Naive thymus-derived CD8-positive, alpha-beta T cell (primary cell): ENCODE results near the gene ATXN1. TPM values are rescaled to one million over a fixed set of nuclear protein-coding genes. Genes with fewer than 3 reads are reported as not detected.

Experiments
- ATAC-seq, 2 donors: fragments of 150-1000 bp; cut with Tn5 transposase in 1 of 2; sonication (Bioruptor Pico), chemical (Tn5 transposase) in 1 of 2; 1 replicate in 1 of 2; 2 replicates in 1 of 2; pipeline ENCODE4 v1.10.0; 2021; ENCODE audit warnings: mild to moderate bottlenecking in 2 of 2, moderate library complexity in 2 of 2
- POLR2A ChIA-PET: fragments of 350-600 bp; sonication (Branson Sonifier 250); formaldehyde crosslinking; loops from one replicate; lab custom pipeline; 2021; ENCODE audit warnings: antibody characterized with exemption; lab: Charles Lee
- DNase-seq, 10 donors: peaks; one replicate each; pipeline versions ENCODE4 v3.0.0 to v3.0.0-alpha.2; 2020 to 2022
- H3K27ac Mint-ChIP-seq, 10 donors: one replicate each; pipeline ENCODE4 v1.8.0; 2020 to 2022; ENCODE audit warnings: mild to moderate bottlenecking in 10 of 10, mixed read lengths in 10 of 10, moderate library complexity in 4 of 10, inconsistent platforms in 1 of 10
- H3K27me3 Mint-ChIP-seq, 5 donors: one replicate each; pipeline ENCODE4 v1.8.0; 2021 to 2022; ENCODE audit warnings: mixed read lengths in 5 of 5
- H3K36me3 Mint-ChIP-seq, 3 donors: one replicate each; pipeline ENCODE4 v1.8.0; 2020 to 2022; ENCODE audit warnings: mixed read lengths in 3 of 3, mild to moderate bottlenecking in 2 of 3, inconsistent platforms in 1 of 3
- H3K4me1 Mint-ChIP-seq, 4 donors: one replicate each; pipeline ENCODE4 v1.8.0; 2021 to 2022; ENCODE audit warnings: mixed read lengths in 4 of 4
- H3K4me3 Mint-ChIP-seq, 10 donors: one replicate each; pipeline ENCODE4 v1.8.0; 2020 to 2022; ENCODE audit warnings: mild to moderate bottlenecking in 10 of 10, mixed read lengths in 10 of 10, moderate library complexity in 6 of 10, inconsistent platforms in 1 of 10
- H3K9me3 Mint-ChIP-seq, 9 donors: one replicate each; pipeline ENCODE4 v1.8.0; 2020 to 2022; ENCODE audit warnings: mixed read lengths in 9 of 9, mild to moderate bottlenecking in 3 of 9, inconsistent platforms in 1 of 9, moderate library complexity in 1 of 9
- polyA plus RNA-seq, 3 donors: library from polyadenylated mRNA; unstranded; fragments of 300-500 nt; fragmentation: Illumina TruSeq; gene quantifications; one replicate each; pipeline ENCODE4 v1.2.3, GENCODE V29; 2021
- total RNA-seq, 8 experiments: library from RNA in 2 of 8; stranded (reverse) in 2 of 8; gene quantifications; one replicate each; pipeline ENCODE4 v1.2.3 and lab custom pipeline; 2021 to 2026

ATXN1 gene
- total and polyA plus RNA-seq, 5 experiments from 2014 or later = 2.7 to 42.3 (median 8.2) TPM

- no peaks in the 10 kb centered on the region for H3K36me3 Mint-ChIP-seq
- POLR2A ChIA-PET = no interaction called here
These were observed 4.8 kb upstream of the ATXN1 start for GRCh38 chr6:16766043-16766536.

GRCh38 chr6:16765235-16765634, 4.0 kb upstream of the ATXN1 start:
- Mint-ChIP-seq H3K4me3 (no peak overlapping the region), H3K4me1 (peaks cover 18 to 58% (median 42%) of the 10 kb centered on the region in 4 donors), H3K36me3 (no peaks in the 10 kb centered on the region), H3K27me3 (peaks cover 0 to 3% (median 0%) of the 10 kb centered on the region in 5 donors), H3K27ac (no peak overlapping the region), H3K9me3 (no peaks in the 10 kb centered on the region)
- DNase-seq (no peak), ATAC-seq (no peak)
- POLR2A ChIA-PET = no interaction called here

More at GRCh38 chr6:16766043-16766536, 4.8 kb upstream of the ATXN1 start:
- H3K27me3 Mint-ChIP-seq = peaks cover 0 to 1% (median 0%) of the 10 kb centered on the region in 5 donors
- H3K9me3 Mint-ChIP-seq = no peaks in the 10 kb centered on the region
- H3K4me1 Mint-ChIP-seq = peaks cover 21 to 66% (median 49%) of the 10 kb centered on the region in 4 donors
- DNase-seq (no peak), ATAC-seq (no peak)
- H3K27ac Mint-ChIP-seq = peak overlapping the region in 3 of 10 donors; percentile 3 to 15 (median 3)
- H3K4me3 Mint-ChIP-seq = peak overlapping the region in 1 of 10 donors; percentile 42

- DNase-seq = peak in 2 of 10 donors; percentile 21 to 26
- Mint-ChIP-seq H3K27me3 (peaks cover 0 to 3% (median 0%) of the 10 kb centered on the region in 5 donors), H3K36me3 (no peaks in the 10 kb centered on the region), H3K4me1 (peaks cover 16 to 52% (median 38%) of the 10 kb centered on the region in 4 donors), H3K27ac (peak overlapping the region in 8 of 10 donors; percentile 28 to 99 (median 82)), H3K4me3 (peak overlapping the region in 3 of 10 donors; percentile 0 to 92 (median 19)), H3K9me3 (no peaks in the 10 kb centered on the region)
- no peak for ATAC-seq
- POLR2A ChIA-PET = interaction anchor here (0.6 to 0.9 kb wide), 2 partner anchors 237 to 446 kb away, joined by 3 to 4 read pairs; no protein-coding TSS in a partner anchor
These were observed 3.1 kb upstream of the ATXN1 start for GRCh38 chr6:16764188-16764950.

- ATAC-seq (peak; percentile 1 to 27), DNase-seq (peak; percentile 11 to 80 (median 62))
- Mint-ChIP-seq H3K27me3 (peaks cover 0 to 3% (median 0%) of the 10 kb centered on the region in 5 donors), H3K4me1 (peaks cover 18 to 55% (median 40%) of the 10 kb centered on the region in 4 donors), H3K4me3 (peak overlapping the region; percentile 90 to 100 (median 98)), H3K9me3 (no peaks in the 10 kb centered on the region), H3K36me3 (no peaks in the 10 kb centered on the region), H3K27ac (peak overlapping the region; percentile 87 to 100 (median 98))
- POLR2A ChIA-PET = interaction anchor here (0.6 to 2.3 kb wide), 10 partner anchors 8 to 837 kb away, joined by 3 to 7 read pairs (median 4); partner anchors contain the start of genes FAM8A1 and MYLIP
These were observed 1.6 kb upstream of the ATXN1 start for GRCh38 chr6:16762550-16763477.

GRCh38 chr6:16762268-16762549, 949 bp upstream of the ATXN1 start:
- ATAC-seq (peak; percentile 5), DNase-seq (no peak)
- peaks cover 19 to 59% (median 43%) of the 10 kb centered on the region in 4 donors for H3K4me1 Mint-ChIP-seq
- POLR2A ChIA-PET = interaction anchor here (0.9 to 2.3 kb wide), 8 partner anchors 9 to 838 kb away, joined by 3 to 7 read pairs (median 4); partner anchors contain the start of genes FAM8A1 and MYLIP
- peak overlapping the region; percentile 87 to 100 (median 98) for H3K27ac Mint-ChIP-seq
- peaks cover 0 to 3% (median 0%) of the 10 kb centered on the region in 5 donors for H3K27me3 Mint-ChIP-seq
- no peaks in the 10 kb centered on the region for H3K36me3 Mint-ChIP-seq
- peak overlapping the region; percentile 90 to 100 (median 98) for H3K4me3 Mint-ChIP-seq
- no peaks in the 10 kb centered on the region for H3K9me3 Mint-ChIP-seq

- Mint-ChIP-seq H3K27me3 (peaks cover 0 to 3% (median 0%) of the 10 kb centered on the region in 5 donors), H3K9me3 (no peaks in the 10 kb centered on the region), H3K4me1 (peaks cover 19 to 61% (median 42%) of the 10 kb centered on the region in 4 donors), H3K36me3 (no peaks in the 10 kb centered on the region), H3K4me3 (peak overlapping the region; percentile 90 to 100 (median 98)), H3K27ac (peak overlapping the region; percentile 87 to 100 (median 98))
- POLR2A ChIA-PET = interaction anchor here (0.6 to 2.3 kb wide), 10 partner anchors 8 to 839 kb away, joined by 3 to 7 read pairs (median 4); partner anchors contain the start of genes FAM8A1 and MYLIP
- ATAC-seq (peak; percentile 62 to 70), DNase-seq (peak; percentile 68 to 93 (median 84))
These were observed 409 bp upstream of the ATXN1 start for GRCh38 chr6:16761471-16762267.

- H3K36me3 Mint-ChIP-seq = no peaks in the 10 kb centered on the region
- ATAC-seq (peak; percentile 19 to 34), DNase-seq (peak; percentile 58 to 86 (median 69))
- H3K4me1 Mint-ChIP-seq = peaks cover 21 to 53% (median 46%) of the 10 kb centered on the region in 4 donors
- no peaks in the 10 kb centered on the region for H3K9me3 Mint-ChIP-seq
- H3K4me3 Mint-ChIP-seq = peak overlapping the region; percentile 88 to 97 (median 92)
- H3K27me3 Mint-ChIP-seq = peaks cover 0 to 3% (median 0%) of the 10 kb centered on the region in 5 donors
- POLR2A ChIA-PET = interaction anchor here (0.6 to 1.4 kb wide), 6 partner anchors 9 to 1506 kb away, joined by 3 to 6 read pairs (median 3); no protein-coding TSS in a partner anchor
- H3K27ac Mint-ChIP-seq = peak overlapping the region; percentile 89 to 99 (median 96)
These were observed 1.4 kb downstream of the ATXN1 start for GRCh38 chr6:16759646-16760515.

- Mint-ChIP-seq H3K4me3 (peak overlapping the region; percentile 88 to 97 (median 92)), H3K27me3 (peaks cover 0 to 3% (median 0%) of the 10 kb centered on the region in 5 donors), H3K27ac (peak overlapping the region; percentile 89 to 99 (median 96)), H3K36me3 (no peaks in the 10 kb centered on the region), H3K9me3 (no peaks in the 10 kb centered on the region), H3K4me1 (peaks cover 22 to 54% (median 48%) of the 10 kb centered on the region in 4 donors)
- ATAC-seq = peak in 1 of 2 donors; percentile 0
- POLR2A ChIA-PET = interaction anchor here (0.6 to 1.4 kb wide), 12 partner anchors 10 to 1507 kb away, joined by 3 to 6 read pairs (median 3); no protein-coding TSS in a partner anchor
- peak in 1 of 10 donors; percentile 12 for DNase-seq
These were observed 2.0 kb downstream of the ATXN1 start for GRCh38 chr6:16759181-16759645.

- peak in 6 of 10 donors; percentile 9 to 65 (median 24) for DNase-seq
- no peak for ATAC-seq
- Mint-ChIP-seq H3K4me1 (peaks cover 22 to 53% (median 43%) of the 10 kb centered on the region in 4 donors), H3K36me3 (peaks cover 0 to under 1% (median 0%) of the 10 kb centered on the region in 3 donors), H3K27me3 (peaks cover 0 to 3% (median 0%) of the 10 kb centered on the region in 5 donors), H3K4me3 (peak overlapping the region; percentile 66 to 97 (median 90)), H3K9me3 (no peaks in the 10 kb centered on the region), H3K27ac (peak overlapping the region; percentile 89 to 99 (median 96))
- POLR2A ChIA-PET = interaction anchor here (1.0 to 1.1 kb wide), 3 partner anchors 11 to 19 kb away, joined by 3 to 4 read pairs (median 3); no protein-coding TSS in a partner anchor
These were observed 2.9 kb downstream of the ATXN1 start for GRCh38 chr6:16758163-16758975.
